Measurements from ENCODE around the gene BPHL. TPM values are rescaled to one million over a fixed set of nuclear protein-coding genes. Genes with fewer than 3 reads are reported as not detected.

Gene BPHL
- total and polyA plus RNA-seq, 8 donors, result 9.0 to 22.1 (median 14.8) TPM

- Histone ChIP-seq H3K27ac (peak within 1 kb of the TSS; percentile 91 to 98 (median 94)), H3K27me3 (no peaks in the 10 kb centered on the region), H3K4me3 (peak within 1 kb of the TSS; percentile 90 to 100 (median 94)), H3K9me3 (no peaks in the 10 kb centered on the region), H3K36me3 (peaks cover 0 to 14% (median 3%) of the 10 kb centered on the region in 3 donors), H3K4me1 (peaks cover 0 to 18% (median 10%) of the 10 kb centered on the region in 3 donors)
- ATAC-seq, result peak; percentile 68 to 82 (median 73)
- intact Hi-C loops (cut with DNase I), result no loop called here
- 1% methylated on average over 60 to 95 of the region's 95 CpGs for WGBS, 2 donors
- peak in 1 of 4 donors; percentile 25 for TF ChIP-seq CTCF (IDR thresholded peaks at IDR 0.05)
- FAIRE-seq, result no peak
- DNase-seq, result peak; percentile 75 to 96 (median 90)
Measured at GRCh38 chr6:3157131-3157933, 38.8 kb downstream of the BPHL start, which contains the start of gene TUBB2A. TSS of gene TUBB2A (minus strand) at chr6:3157544. CDS start at chr6:3157463, 81 bp downstream.

GRCh38 chr6:3159805-3160781 lies 41.6 kb downstream of the BPHL start:
- peak; percentile 56 to 64 (median 61) for ATAC-seq
- peak; percentile 80 to 91 (median 89) for DNase-seq
- no peaks in the 10 kb centered on the region for H3K27me3 ChIP-seq
- 32 to 34% methylated on average over 31 of the region's 31 CpGs for WGBS, 2 donors
- peaks cover 0 to 16% (median 10%) of the 10 kb centered on the region in 3 donors for H3K4me1 ChIP-seq
- H3K27ac ChIP-seq, result peak overlapping the region; percentile 64 to 98 (median 84)
- no peaks in the 10 kb centered on the region for H3K9me3 ChIP-seq
- H3K36me3 ChIP-seq, result peaks cover 0 to 4% (median 0%) of the 10 kb centered on the region in 3 donors
- no peak for TF ChIP-seq CTCF (IDR thresholded peaks at IDR 0.05)
- H3K4me3 ChIP-seq, result peak overlapping the region in 2 of 4 donors; percentile 11 to 14
- intact Hi-C loops (cut with DNase I), result loop anchor here in 1 of 3 donors (5.0 kb wide), 1 partner anchor 33 kb away; no protein-coding TSS in a partner anchor
- no peak for FAIRE-seq

GRCh38 chr6:3162067-3162497 lies 43.6 kb downstream of the BPHL start:
- intact Hi-C loops (cut with DNase I), result loop anchor here in 1 of 3 donors (5.0 kb wide), 1 partner anchor 35 kb away; no protein-coding TSS in a partner anchor
- Histone ChIP-seq H3K9me3 (no peaks in the 10 kb centered on the region), H3K4me1 (peaks cover 0 to 16% (median 10%) of the 10 kb centered on the region in 3 donors), H3K27me3 (no peaks in the 10 kb centered on the region), H3K4me3 (peak overlapping the region in 2 of 4 donors; percentile 69 to 72), H3K36me3 (no peaks in the 10 kb centered on the region), H3K27ac (peak overlapping the region; percentile 89 to 95 (median 92))
- FAIRE-seq (no peak), ATAC-seq (no peak), DNase-seq (no peak)
- 28 to 34% methylated on average over 6 to 7 of the region's 7 CpGs for WGBS, 2 donors
- no peak for TF ChIP-seq CTCF (IDR thresholded peaks at IDR 0.05)

GRCh38 chr6:3162565-3163247 lies 44.2 kb downstream of the BPHL start:
- peak overlapping the region; percentile 89 to 95 (median 92) for H3K27ac ChIP-seq
- H3K27me3 ChIP-seq, result no peaks in the 10 kb centered on the region
- peak overlapping the region; percentile 24 to 74 (median 70) for H3K4me3 ChIP-seq
- intact Hi-C loops (cut with DNase I), result loop anchor here in 1 of 3 donors (5.0 kb wide), 1 partner anchor 35 kb away; no protein-coding TSS in a partner anchor
- DNase-seq (peak; percentile 74 to 89 (median 78)), FAIRE-seq (no peak), ATAC-seq (peak; percentile 52 to 80 (median 76))
- no peak for TF ChIP-seq CTCF (IDR thresholded peaks at IDR 0.05)
- peaks cover 0 to 16% (median 10%) of the 10 kb centered on the region in 3 donors for H3K4me1 ChIP-seq
- no peaks in the 10 kb centered on the region for H3K9me3 ChIP-seq
- no peaks in the 10 kb centered on the region for H3K36me3 ChIP-seq
- 0 to 1% methylated on average over 65 to 74 of the region's 74 CpGs for WGBS, 2 donors
